Lower lobe of right lung (tissue), 2 donors: ENCODE data around the gene CDHR4. TPM values are rescaled to one million over a fixed set of nuclear protein-coding genes. Genes with fewer than 3 reads are reported as not detected.
"Not testable (repeated sequence)": the region's sequence is repeated elsewhere in the genome, so short reads cannot be mapped to it uniquely, and the experiment has no call there.

ENCODE experiments used
- ATAC-seq, 2 donors: fragments of 200-7000 bp; cut with Tn5 transposase; one replicate each; pipeline ENCODE4 v1.9.1; 2020 to 2022; ENCODE audit warnings: mild to moderate bottlenecking in 2 of 2, moderate library complexity in 2 of 2
- DNase-seq: peaks from one replicate; pipeline ENCODE4 v3.0.0-alpha.2; 2020
- H3K27ac ChIP-seq: fragments of 200-600 bp; one replicate; pipeline ENCODE4 v1.8.0; 2022
- H3K27me3 ChIP-seq: fragments of 200-600 bp; one replicate; pipeline ENCODE4 v1.8.0; 2022; ENCODE audit warnings: low read depth
- H3K36me3 ChIP-seq: fragments of 200-600 bp; one replicate; pipeline ENCODE4 v1.8.0; 2022; ENCODE audit warnings: mild to moderate bottlenecking
- H3K4me1 ChIP-seq: fragments of 200-600 bp; one replicate; pipeline ENCODE4 v1.8.0; 2022
- H3K4me3 ChIP-seq: fragments of 200-600 bp; one replicate; pipeline ENCODE4 v1.8.0; 2022; ENCODE audit warnings: mild to moderate bottlenecking
- H3K9me3 ChIP-seq: fragments of 200-600 bp; one replicate; pipeline ENCODE4 v1.8.0; 2022
- intact Hi-C: fragments of 100-400 bp; cut with DNase I; formaldehyde crosslinking; loops from one replicate; pipeline ENCODE4 v1.11.0; 2022
- total RNA-seq: library from RNA; stranded (reverse); fragmentation: NEBNext Ultra II Directional; extraction: Animal tissue kit (Norgen Biotek cat#: 25700); gene quantifications from one replicate; pipeline ENCODE4 v1.2.1, GENCODE V29; 2021
- TF ChIP-seq, protein P1 (sequence below): fragments of 200-600 bp; IDR thresholded peaks from one replicate; pipeline ENCODE4 v1.8.0; 2022; ENCODE audit warnings: antibody characterized with exemption, mild to moderate bottlenecking
- donor health status: DM: no; HTN: yes; CAD: no; lungs with severe emphysema.

CDHR4 gene
- total RNA-seq, 1 donor from 2014 or later, result 9.6 TPM

DNA sequence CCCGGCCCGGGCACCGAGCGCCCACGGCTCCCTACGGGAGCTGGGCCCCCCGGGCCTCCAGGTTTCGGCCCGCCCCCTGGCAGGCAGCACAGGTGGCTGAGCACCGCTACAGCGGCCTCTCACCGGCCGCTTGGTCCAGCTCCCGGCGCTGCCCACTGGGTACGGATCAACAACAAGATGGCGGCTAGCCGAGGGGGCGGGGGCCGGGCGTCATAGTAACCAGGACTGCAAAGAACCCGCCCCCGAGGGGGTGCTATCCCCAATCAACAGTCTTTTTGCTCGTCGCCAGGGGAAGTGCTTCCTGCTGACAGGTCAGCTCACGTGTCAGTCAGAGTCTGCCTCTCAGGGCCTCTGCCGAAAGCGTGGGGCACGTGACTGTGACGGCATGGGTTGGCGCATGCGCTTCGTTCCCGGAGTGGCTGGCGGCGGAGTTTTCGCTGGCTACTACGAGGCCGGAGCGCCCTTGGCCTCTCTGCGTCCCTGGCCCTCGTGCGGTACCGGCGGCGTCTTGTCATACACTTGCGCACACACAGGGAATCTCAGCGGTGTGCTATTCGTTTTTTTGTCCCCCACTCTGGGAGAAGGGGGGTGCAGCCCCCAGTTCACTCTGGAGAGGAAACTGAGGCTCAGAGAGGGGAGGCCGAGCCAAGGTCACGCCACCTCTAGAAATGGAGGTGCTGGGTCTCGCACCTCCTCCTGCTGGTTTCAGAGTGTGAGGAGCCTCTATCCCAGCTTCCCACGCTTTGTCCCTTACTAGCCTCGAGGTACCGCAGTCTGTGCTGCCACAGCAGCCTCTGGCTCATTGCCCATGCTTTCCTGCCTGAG, 13.1 kb downstream of the CDHR4 start, which contains the start of gene IP6K1:
Gene IP6K1, minus strand, starts transcription at position 186 of the 825 bp plus-strand sequence. CDS start 38,502 bp downstream, outside the sequence.
- intact Hi-C loops, result no loop called here
- DNase-seq (peak; percentile 100), ATAC-seq (peak; percentile 99 to 100)

DNA sequence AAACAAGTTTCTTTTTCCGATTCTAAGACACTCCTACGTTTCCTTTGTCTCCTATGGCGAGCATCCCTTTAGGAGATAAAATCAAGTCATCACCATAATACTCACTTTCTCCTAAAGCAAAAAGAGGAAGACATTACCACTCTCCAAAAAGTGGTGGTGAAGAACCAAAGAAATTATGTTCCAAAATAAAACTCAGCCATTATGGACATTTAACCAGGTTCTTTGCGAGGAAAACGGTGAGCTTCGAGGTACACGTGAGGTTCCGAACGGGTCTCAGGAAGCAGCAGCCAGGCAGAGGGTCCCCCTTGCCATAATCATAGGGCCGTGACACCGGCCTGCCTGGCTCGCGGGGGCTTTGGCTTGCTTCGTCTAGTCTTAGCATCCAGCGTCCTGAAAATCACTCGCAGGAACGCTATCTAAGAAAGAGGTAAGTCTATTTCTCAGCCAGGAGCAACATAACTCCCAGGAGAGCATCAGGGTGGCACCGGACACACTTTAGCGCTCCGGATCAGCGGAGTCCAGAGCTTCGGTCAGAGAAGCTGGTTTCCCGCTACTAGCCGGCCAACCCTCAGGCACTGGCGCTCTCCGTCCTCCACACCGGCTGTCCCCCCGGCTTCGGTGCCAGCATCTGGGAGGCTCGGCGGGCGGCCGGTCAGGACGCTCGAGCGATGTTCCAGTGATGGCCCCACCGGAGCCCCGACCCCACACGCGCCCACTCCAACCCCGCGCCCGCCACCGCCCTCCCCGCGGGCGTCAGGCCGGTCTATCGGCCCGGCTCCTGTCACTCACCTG, 13.9 kb downstream of the CDHR4 start:
- DNase-seq (no peak), ATAC-seq (peak; percentile 52 to 69)
- TF ChIP-seq, protein P1, sequence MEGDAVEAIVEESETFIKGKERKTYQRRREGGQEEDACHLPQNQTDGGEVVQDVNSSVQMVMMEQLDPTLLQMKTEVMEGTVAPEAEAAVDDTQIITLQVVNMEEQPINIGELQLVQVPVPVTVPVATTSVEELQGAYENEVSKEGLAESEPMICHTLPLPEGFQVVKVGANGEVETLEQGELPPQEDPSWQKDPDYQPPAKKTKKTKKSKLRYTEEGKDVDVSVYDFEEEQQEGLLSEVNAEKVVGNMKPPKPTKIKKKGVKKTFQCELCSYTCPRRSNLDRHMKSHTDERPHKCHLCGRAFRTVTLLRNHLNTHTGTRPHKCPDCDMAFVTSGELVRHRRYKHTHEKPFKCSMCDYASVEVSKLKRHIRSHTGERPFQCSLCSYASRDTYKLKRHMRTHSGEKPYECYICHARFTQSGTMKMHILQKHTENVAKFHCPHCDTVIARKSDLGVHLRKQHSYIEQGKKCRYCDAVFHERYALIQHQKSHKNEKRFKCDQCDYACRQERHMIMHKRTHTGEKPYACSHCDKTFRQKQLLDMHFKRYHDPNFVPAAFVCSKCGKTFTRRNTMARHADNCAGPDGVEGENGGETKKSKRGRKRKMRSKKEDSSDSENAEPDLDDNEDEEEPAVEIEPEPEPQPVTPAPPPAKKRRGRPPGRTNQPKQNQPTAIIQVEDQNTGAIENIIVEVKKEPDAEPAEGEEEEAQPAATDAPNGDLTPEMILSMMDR, result no peak
- no peaks in the 10 kb centered on the region for H3K27me3 ChIP-seq
- peak overlapping the region; percentile 99 for H3K4me3 ChIP-seq
- H3K36me3 ChIP-seq, result peaks cover 29% of the 10 kb centered on the region
- intact Hi-C loops, result no loop called here
- H3K27ac ChIP-seq, result peak overlapping the region; percentile 95
- peaks cover 46% of the 10 kb centered on the region for H3K4me1 ChIP-seq
- H3K9me3 ChIP-seq, result no peaks in the 10 kb centered on the region

More for the DNA sequence above, 13.1 kb downstream of the CDHR4 start, which contains the start of gene IP6K1:
- no peaks in the 10 kb centered on the region for H3K9me3 ChIP-seq
- peak within 1 kb of the TSS; percentile 95 for H3K27ac ChIP-seq
- H3K4me3 ChIP-seq, result peak within 1 kb of the TSS; percentile 99
- peaks cover 23% of the 10 kb centered on the region for H3K36me3 ChIP-seq
- H3K4me1 ChIP-seq, result peaks cover 38% of the 10 kb centered on the region
- TF ChIP-seq, protein P1, result no peak
- H3K27me3 ChIP-seq, result no peaks in the 10 kb centered on the region

DNA sequence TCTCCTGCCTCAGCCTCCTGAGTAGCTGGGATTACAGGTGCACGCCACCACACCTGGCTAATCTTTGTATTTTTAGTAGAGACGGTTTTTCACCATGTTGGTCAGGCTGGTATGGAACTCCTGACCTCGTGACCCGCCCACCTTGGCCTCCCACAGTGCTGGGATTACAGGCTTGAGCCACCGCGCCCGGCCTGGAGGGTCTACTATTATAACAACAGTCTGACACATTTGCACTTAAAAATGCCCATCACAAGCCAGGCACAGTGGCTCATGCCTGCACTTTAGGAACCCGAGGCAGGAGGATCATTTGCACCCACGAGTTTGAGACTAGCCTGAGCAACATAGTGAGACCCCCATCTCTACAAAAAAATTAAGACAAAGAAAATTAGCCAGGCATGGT, 17.4 kb downstream of the CDHR4 start:
- H3K9me3 ChIP-seq, intact Hi-C loops, H3K4me3 ChIP-seq, DNase-seq, H3K27ac ChIP-seq, H3K27me3 ChIP-seq, ATAC-seq: not testable (repeated sequence)
- H3K36me3 ChIP-seq, result peaks cover 39% of the 10 kb centered on the region
- H3K4me1 ChIP-seq, result peaks cover 55% of the 10 kb centered on the region

DNA sequence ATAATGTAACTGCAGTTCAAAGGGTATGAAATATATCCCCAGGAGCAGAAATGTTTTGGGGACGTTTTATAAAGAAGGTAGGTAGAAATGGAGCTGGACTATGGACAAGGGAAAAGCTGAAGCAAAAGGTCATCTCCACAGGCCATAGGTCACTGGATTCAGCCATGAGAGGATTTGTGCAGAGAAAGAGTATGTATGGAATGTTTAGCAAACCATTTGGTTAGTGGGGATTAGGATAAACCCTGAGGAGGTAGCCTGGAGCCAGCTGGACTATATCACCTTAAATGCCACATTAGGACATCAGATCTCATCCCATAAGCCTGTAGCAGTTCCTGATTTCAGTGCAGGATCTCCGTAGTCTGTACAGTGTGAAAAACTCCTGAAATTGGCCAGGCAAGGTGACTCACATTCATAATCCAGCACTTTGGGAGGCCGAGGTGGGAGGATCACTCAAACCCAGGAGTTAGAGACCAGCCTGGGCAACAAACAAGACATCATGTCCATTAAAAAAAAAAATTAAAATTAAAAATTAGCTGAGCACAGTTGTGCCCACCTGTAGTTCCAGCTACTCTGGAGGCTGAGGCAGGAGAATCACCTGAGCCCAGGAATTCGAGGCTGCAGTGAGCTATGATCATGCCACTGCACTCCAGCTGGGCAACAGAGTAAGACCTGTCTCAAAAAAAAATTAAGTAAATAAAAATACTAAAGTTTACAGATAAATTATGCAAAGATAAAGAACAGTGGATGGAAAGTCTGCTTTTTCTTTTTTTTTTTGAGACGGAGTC, 18.1 kb downstream of the CDHR4 start:
- intact Hi-C loops, result no loop called here
- no peaks in the 10 kb centered on the region for H3K9me3 ChIP-seq
- peaks cover 49% of the 10 kb centered on the region for H3K4me1 ChIP-seq
- TF ChIP-seq, protein P1, result no peak
- ATAC-seq (no peak), DNase-seq (no peak)
- no peak overlapping the region for H3K4me3 ChIP-seq
- H3K27me3 ChIP-seq, result no peaks in the 10 kb centered on the region
- H3K27ac ChIP-seq, result no peak overlapping the region
- peaks cover 46% of the 10 kb centered on the region for H3K36me3 ChIP-seq

DNA sequence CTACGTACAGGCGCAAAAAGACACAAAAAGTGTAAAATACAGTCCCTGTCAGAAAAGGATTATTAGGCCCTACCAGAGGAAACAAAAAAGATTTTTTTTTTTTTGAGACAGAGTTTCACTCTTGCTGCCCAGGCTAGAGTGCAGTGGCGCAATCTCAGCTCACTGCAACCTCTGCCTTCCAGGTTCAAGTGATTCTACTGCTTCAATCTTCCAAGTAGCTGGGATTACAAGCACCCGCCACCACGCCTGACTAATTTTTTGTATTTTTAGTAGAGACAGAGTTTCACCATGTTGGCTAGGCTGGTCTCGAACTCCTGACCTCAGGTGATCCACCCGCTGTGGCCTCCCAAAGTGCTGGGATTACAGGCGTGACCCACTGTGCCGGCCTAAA, 18.7 kb downstream of the CDHR4 start:
- intact Hi-C loops, ATAC-seq, DNase-seq, H3K27ac ChIP-seq, H3K4me3 ChIP-seq, H3K27me3 ChIP-seq, H3K9me3 ChIP-seq: not testable (repeated sequence)
- peaks cover 46% of the 10 kb centered on the region for H3K36me3 ChIP-seq
- peaks cover 49% of the 10 kb centered on the region for H3K4me1 ChIP-seq
